NCI-H2107 (cell line): ENCODE data around the gene LIPT1.
"Not testable (repeated sequence)": the region's sequence is repeated elsewhere in the genome, so short reads cannot be mapped to it uniquely, and the experiment has no call there.

Source experiments
- DNase-seq: peaks from one replicate; lab custom pipeline; 2025; lab: John Stamatoyannopoulos, UW

Gene LIPT1

DNA sequence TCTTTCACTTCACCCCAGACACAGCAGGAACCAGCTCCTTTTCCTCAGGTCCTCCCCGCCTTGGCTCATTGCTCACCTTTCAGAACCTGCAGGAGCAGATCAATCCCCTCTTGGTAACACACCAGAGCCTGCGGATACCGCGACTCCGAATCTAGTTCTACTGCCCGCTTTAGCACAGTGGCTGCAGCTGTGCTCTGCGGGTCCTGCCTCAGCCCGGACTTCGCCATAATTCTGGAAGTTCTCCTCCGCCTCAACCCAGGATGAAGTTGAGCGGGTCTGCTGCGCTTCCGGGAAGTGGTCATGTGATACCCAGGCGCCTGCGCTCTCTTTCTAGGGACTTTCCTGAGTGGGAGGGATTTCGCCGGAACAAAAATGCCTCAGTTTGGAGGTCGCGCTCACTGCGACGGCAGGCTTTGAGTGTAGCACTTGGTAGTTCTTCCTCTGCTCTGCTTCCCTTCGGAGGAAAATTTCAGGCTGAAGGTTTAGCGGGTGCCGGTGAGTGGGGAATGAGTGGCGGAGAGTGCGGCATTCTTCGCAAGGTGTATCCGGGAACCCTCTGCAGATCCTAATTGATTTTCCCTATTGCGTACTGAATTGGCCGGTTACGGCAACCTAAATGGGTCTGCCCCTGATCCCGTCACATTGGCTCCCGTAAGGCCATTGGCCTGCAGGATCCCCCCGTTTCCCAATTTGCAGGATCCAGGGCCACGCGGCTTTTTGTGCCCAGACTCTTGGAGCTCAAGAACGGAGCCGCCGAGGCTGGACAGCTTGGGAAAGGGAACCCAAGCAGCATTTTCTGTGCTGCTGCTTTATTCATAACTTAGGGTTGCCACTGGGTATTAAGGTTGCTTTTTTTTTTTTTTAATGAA lies 26.2 kb downstream of the LIPT1 start, which contains the start of the genes MITD1 and MRPL30:
TSS of gene MITD1 (minus strand) at position 304 of the 869 bp plus-strand sequence. CDS start at position 227, 77 bp downstream.
TSS of gene MRPL30 (plus strand) at position 430 of the 869 bp plus-strand sequence. CDS start 5,020 bp downstream, outside the sequence.
- DNase-seq, result peak; percentile 90

GRCh38 chr2:99181624-99182000 lies 26.8 kb downstream of the LIPT1 start:
- DNase-seq, result no peak

- DNase-seq, result no peak
These were observed 28.3 kb downstream of the LIPT1 start for GRCh38 chr2:99183025-99183424.

- DNase-seq, result no peak
These were observed 30.0 kb downstream of the LIPT1 start for GRCh38 chr2:99184811-99185210.

DNA sequence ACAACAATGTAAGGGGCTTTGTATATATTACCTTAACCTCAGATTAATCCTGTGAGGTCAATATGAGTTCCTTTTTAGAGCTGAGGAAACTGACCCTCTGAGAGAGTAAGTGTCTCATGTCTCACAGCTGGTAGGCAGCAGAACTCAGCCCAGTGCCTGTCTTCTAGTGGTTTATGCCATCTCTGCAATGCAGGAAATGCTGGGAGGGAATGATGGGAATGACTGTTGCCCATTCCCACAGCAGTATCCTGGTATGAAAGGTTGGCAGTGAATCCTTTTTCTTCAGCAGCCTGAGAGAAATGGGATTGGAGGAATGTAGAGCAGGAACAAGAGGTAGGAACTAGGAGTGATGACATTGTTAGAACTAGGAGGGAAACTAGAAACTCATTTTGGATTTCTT lies 32.2 kb downstream of the LIPT1 start:
- no peak for DNase-seq

- no peak for DNase-seq
These were observed 33.6 kb downstream of the LIPT1 start for GRCh38 chr2:99188357-99188756.

DNA sequence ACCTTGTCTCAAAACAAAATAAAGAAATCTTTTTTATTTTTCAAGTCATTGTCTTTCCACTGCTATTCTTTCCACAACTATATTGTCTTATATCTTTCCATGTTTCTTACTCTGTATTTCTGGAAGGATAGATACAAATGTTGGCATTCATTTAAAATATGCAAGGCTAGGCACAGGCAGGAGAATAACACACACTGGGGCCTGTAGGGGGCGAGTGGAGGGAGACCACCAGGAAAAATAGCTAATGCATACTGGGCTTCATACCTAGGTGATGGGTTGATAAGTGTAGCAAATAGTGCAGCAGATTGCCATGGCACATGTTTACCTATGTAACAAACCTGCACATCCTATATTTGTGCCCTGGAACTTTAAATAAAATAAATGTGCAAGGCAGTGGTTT lies 35.8 kb downstream of the LIPT1 start:
- DNase-seq, result no peak

DNA sequence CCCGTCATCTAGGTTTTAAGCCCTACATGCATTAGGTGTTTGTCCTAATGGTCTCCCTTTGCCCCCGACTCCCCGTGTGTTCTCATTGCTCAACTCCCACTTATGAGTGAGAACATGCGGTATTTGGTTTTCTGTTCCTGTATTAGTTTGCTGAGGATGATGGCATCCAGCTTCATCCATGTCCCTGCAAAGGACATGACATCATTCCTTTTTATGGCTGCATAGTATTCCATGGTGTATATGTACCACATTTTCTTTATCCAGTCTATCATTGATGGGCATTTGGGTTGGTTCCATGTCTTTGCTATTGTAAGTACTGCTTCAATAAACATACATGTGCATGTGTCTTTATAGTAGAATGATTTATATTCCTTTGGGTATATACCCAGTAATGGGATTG lies 37.6 kb downstream of the LIPT1 start:
- not testable (repeated sequence) for DNase-seq

DNA sequence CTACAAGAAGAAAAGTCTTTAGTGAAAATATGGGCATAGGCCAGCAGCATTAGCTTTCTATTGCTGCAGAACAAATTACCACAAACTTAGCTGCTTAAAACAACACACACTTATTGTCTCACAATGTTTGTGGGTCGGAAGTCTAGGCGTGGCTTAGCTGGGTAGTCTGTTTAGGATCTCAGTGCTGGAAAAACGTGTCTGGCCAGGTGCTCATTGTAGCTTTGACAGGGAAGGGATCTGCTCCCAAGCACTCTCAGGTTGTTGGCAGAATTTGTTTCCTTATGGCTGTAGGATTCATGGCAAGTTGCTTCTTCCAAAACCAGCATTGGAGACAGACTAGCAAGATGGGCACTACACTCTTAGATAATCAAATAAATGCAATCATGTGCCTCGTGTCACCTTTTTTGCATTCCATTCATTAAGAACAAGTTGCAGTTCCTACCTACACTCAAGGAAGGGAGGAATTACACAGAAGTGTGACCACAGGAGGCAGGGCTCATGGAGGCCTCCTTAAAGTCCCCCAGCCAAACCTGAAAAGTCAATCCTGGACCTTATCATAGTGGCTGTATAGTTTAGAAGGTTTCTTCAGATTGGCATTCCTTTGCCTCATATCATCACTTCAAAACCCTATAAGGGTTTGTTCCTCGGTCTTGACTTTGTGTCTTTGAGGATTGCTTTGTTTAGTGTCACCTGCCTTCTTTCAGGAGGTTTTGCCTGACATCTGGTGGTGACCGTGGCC lies 43.5 kb downstream of the LIPT1 start:
- DNase-seq, result no peak

DNA sequence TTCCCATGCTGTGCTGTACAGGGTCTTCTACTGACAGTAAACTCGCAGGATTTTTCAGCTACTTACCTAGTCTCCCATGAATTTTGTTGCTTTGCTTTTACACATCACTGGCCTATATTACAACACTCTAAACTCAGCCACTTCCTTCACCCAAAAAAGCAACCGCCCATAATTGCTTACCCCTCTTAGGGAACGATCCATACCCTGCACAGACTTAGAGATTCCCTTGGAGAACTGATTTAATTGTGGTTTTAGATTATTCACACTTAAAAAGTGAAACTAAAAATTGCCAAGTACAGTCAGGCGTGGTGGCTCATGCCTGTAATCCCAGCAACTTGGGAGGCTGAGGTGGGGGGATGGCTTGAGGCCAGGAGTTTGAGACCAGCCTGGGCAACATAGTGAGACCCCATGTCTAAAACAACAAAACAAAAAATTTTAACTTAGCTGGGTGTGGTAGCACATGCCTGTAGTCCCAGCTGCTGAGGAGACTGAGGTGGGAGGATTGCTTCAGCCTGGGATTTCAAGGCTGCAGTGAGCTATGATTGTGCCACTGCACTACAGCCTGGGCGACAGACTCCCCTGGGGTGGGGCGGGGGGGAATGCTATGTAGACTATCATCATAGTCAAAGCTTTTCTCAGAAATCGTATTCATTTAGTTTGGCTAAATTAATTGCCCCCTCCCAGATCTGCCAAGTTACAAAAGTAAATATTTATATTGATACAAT lies 45.5 kb downstream of the LIPT1 start:
- no peak for DNase-seq

GRCh38 chr2:99201959-99202678 lies 47.4 kb downstream of the LIPT1 start:
- no peak for DNase-seq

DNA sequence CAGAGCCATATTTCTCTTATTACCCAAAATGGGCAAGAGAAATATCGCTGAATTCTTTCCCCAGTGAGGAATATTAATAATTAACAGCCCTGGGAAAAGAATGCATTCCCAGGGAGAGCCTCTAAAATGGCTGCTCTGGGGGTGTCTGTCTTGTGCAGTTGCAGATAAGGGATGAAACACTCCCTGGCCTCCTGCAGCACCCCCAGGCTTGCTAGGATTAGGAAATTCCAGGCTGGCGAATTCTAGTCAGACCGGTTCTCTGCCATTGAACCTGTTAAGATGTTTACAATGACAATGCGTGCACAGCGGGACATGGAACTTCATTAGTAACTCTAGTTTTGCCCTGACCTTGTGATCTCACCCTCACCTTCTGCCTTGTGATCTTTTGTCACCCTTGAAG lies 50.7 kb downstream of the LIPT1 start:
- no peak for DNase-seq
